ENCODE measurements around the gene UMODL1.

Gene UMODL1

GRCh38 chr21:42093186-42093585 lies 22.1 kb downstream of the UMODL1 start:
- H3K36me3 ChIP-seq (ENCODE audit: insufficient read depth, low read length): no peaks in the 10 kb centered on the region
- no peak for TF ChIP-seq FOXP2 (optimal IDR thresholded peaks at IDR 0.05; ENCODE audit: control extremely low read depth, extremely low read length, insufficient read depth)
- TF ChIP-seq EZH2 (IDR thresholded peaks at IDR 0.05): no peak
- no peak for TF ChIP-seq POLR2AphosphoS5 (IDR thresholded peaks at IDR 0.05; ENCODE audit: borderline replicate concordance, low read depth, low read length)
- H3K9me3 ChIP-seq (ENCODE audit: low read depth, low read length): no peaks in the 10 kb centered on the region
- no peak overlapping the region for H3K27ac ChIP-seq
- no peak overlapping the region for H3K4me3 ChIP-seq
- no peak overlapping the region for H3K9ac ChIP-seq (ENCODE audit: insufficient read length)
- no peak for DNase-seq (ENCODE audit: low read depth, low spot score)

GRCh38 chr21:42093991-42094421 lies 22.9 kb downstream of the UMODL1 start:
- no peak for DNase-seq (ENCODE audit: low read depth, low spot score)
- Histone ChIP-seq H3K9me3 (ENCODE audit: low read depth, low read length) (no peaks in the 10 kb centered on the region), H3K36me3 (ENCODE audit: insufficient read depth, low read length) (no peaks in the 10 kb centered on the region), H3K9ac (ENCODE audit: insufficient read length) (no peak overlapping the region), H3K4me3 (no peak overlapping the region), H3K27ac (no peak overlapping the region)
- TF ChIP-seq POLR2AphosphoS5 (IDR thresholded peaks at IDR 0.05; ENCODE audit: borderline replicate concordance, low read depth, low read length) (no peak), EZH2 (IDR thresholded peaks at IDR 0.05) (no peak), FOXP2 (optimal IDR thresholded peaks at IDR 0.05; ENCODE audit: control extremely low read depth, extremely low read length, insufficient read depth) (no peak)

GRCh38 chr21:42094811-42095210 lies 23.7 kb downstream of the UMODL1 start:
- Histone ChIP-seq H3K9me3 (ENCODE audit: low read depth, low read length) (no peaks in the 10 kb centered on the region), H3K36me3 (ENCODE audit: insufficient read depth, low read length) (no peaks in the 10 kb centered on the region), H3K9ac (ENCODE audit: insufficient read length) (no peak overlapping the region), H3K4me3 (no peak overlapping the region), H3K27ac (no peak overlapping the region)
- DNase-seq (ENCODE audit: low read depth, low spot score): no peak
- TF ChIP-seq POLR2AphosphoS5 (IDR thresholded peaks at IDR 0.05; ENCODE audit: borderline replicate concordance, low read depth, low read length): no peak

- no peaks in the 10 kb centered on the region for H3K36me3 ChIP-seq (ENCODE audit: insufficient read depth, low read length)
- no peak overlapping the region for H3K4me3 ChIP-seq
- H3K9ac ChIP-seq (ENCODE audit: insufficient read length): no peak overlapping the region
- TF ChIP-seq POLR2AphosphoS5 (IDR thresholded peaks at IDR 0.05; ENCODE audit: borderline replicate concordance, low read depth, low read length): no peak
- no peak for TF ChIP-seq EZH2 (IDR thresholded peaks at IDR 0.05)
- no peak for TF ChIP-seq FOXP2 (optimal IDR thresholded peaks at IDR 0.05; ENCODE audit: control extremely low read depth, extremely low read length, insufficient read depth)
- no peak overlapping the region for H3K27ac ChIP-seq
- no peak for DNase-seq (ENCODE audit: low read depth, low spot score)
- no peaks in the 10 kb centered on the region for H3K9me3 ChIP-seq (ENCODE audit: low read depth, low read length)
These were observed 24.5 kb downstream of the UMODL1 start for GRCh38 chr21:42095581-42095980.

GRCh38 chr21:42096566-42096965 lies 25.4 kb downstream of the UMODL1 start:
- no peak overlapping the region for H3K9ac ChIP-seq (ENCODE audit: insufficient read length)
- no peak for DNase-seq (ENCODE audit: low read depth, low spot score)

GRCh38 chr21:42097274-42097673 lies 26.2 kb downstream of the UMODL1 start:
- no peak overlapping the region for H3K4me3 ChIP-seq
- H3K9me3 ChIP-seq (ENCODE audit: low read depth, low read length): no peaks in the 10 kb centered on the region
- H3K27ac ChIP-seq: peak overlapping the region; percentile 63
- H3K9ac ChIP-seq (ENCODE audit: insufficient read length): no peak overlapping the region
- no peak for DNase-seq (ENCODE audit: low read depth, low spot score)
- no peaks in the 10 kb centered on the region for H3K36me3 ChIP-seq (ENCODE audit: insufficient read depth, low read length)
- TF ChIP-seq FOXP2 (optimal IDR thresholded peaks at IDR 0.05; ENCODE audit: control extremely low read depth, extremely low read length, insufficient read depth) (no peak), EZH2 (IDR thresholded peaks at IDR 0.05) (no peak), POLR2AphosphoS5 (IDR thresholded peaks at IDR 0.05; ENCODE audit: borderline replicate concordance, low read depth, low read length) (no peak)

More at GRCh38 chr21:42096566-42096965, 25.4 kb downstream of the UMODL1 start:
- Histone ChIP-seq H3K36me3 (ENCODE audit: insufficient read depth, low read length) (no peaks in the 10 kb centered on the region), H3K4me3 (no peak overlapping the region), H3K27ac (no peak overlapping the region), H3K9me3 (ENCODE audit: low read depth, low read length) (no peaks in the 10 kb centered on the region)
- TF ChIP-seq FOXP2 (optimal IDR thresholded peaks at IDR 0.05; ENCODE audit: control extremely low read depth, extremely low read length, insufficient read depth) (no peak), EZH2 (IDR thresholded peaks at IDR 0.05) (no peak), POLR2AphosphoS5 (IDR thresholded peaks at IDR 0.05; ENCODE audit: borderline replicate concordance, low read depth, low read length) (no peak)

- no peak for DNase-seq (ENCODE audit: low read depth, low spot score)
- peak overlapping the region; percentile 19 for H3K9ac ChIP-seq (ENCODE audit: insufficient read length)
These were observed 26.8 kb downstream of the UMODL1 start for GRCh38 chr21:42097860-42098454.

GRCh38 chr21:42098957-42099505 lies 27.9 kb downstream of the UMODL1 start:
- DNase-seq (ENCODE audit: low read depth, low spot score): no peak
- H3K36me3 ChIP-seq (ENCODE audit: insufficient read depth, low read length): no peaks in the 10 kb centered on the region
- no peak overlapping the region for H3K4me3 ChIP-seq
- TF ChIP-seq POLR2AphosphoS5 (IDR thresholded peaks at IDR 0.05; ENCODE audit: borderline replicate concordance, low read depth, low read length) (no peak), EZH2 (IDR thresholded peaks at IDR 0.05) (no peak), FOXP2 (optimal IDR thresholded peaks at IDR 0.05; ENCODE audit: control extremely low read depth, extremely low read length, insufficient read depth) (no peak)
- no peaks in the 10 kb centered on the region for H3K9me3 ChIP-seq (ENCODE audit: low read depth, low read length)
- H3K27ac ChIP-seq: no peak overlapping the region
- H3K9ac ChIP-seq (ENCODE audit: insufficient read length): no peak overlapping the region

More at GRCh38 chr21:42097860-42098454, 26.8 kb downstream of the UMODL1 start:
- no peaks in the 10 kb centered on the region for H3K9me3 ChIP-seq (ENCODE audit: low read depth, low read length)
- TF ChIP-seq FOXP2 (optimal IDR thresholded peaks at IDR 0.05; ENCODE audit: control extremely low read depth, extremely low read length, insufficient read depth) (no peak), POLR2AphosphoS5 (IDR thresholded peaks at IDR 0.05; ENCODE audit: borderline replicate concordance, low read depth, low read length) (no peak), EZH2 (IDR thresholded peaks at IDR 0.05) (no peak)
- H3K36me3 ChIP-seq (ENCODE audit: insufficient read depth, low read length): no peaks in the 10 kb centered on the region
- peak overlapping the region; percentile 56 for H3K4me3 ChIP-seq
- H3K27ac ChIP-seq: peak overlapping the region; percentile 63

- no peak for DNase-seq (ENCODE audit: low read depth, low spot score)
- no peaks in the 10 kb centered on the region for H3K9me3 ChIP-seq (ENCODE audit: low read depth, low read length)
These were observed 30.1 kb downstream of the UMODL1 start for GRCh38 chr21:42101246-42101645.

More at GRCh38 chr21:42101246-42101645, 30.1 kb downstream of the UMODL1 start:
- H3K27ac ChIP-seq: no peak overlapping the region
- no peaks in the 10 kb centered on the region for H3K36me3 ChIP-seq (ENCODE audit: insufficient read depth, low read length)
- TF ChIP-seq FOXP2 (optimal IDR thresholded peaks at IDR 0.05; ENCODE audit: control extremely low read depth, extremely low read length, insufficient read depth) (no peak), EZH2 (IDR thresholded peaks at IDR 0.05) (no peak), POLR2AphosphoS5 (IDR thresholded peaks at IDR 0.05; ENCODE audit: borderline replicate concordance, low read depth, low read length) (no peak)
- H3K4me3 ChIP-seq: no peak overlapping the region
- H3K9ac ChIP-seq (ENCODE audit: insufficient read length): no peak overlapping the region
